H1 (cell line): ENCODE results near the gene ZNF484. TPM values are rescaled to one million over a fixed set of nuclear protein-coding genes. Genes with fewer than 3 reads are reported as not detected.
A peak's percentile ranks its signal among the peaks of the same experiment; 100 is the strongest.

Source experiments
- CTCF ChIA-PET: fragments of 300-600 bp; sonication (Branson Sonifier 250); formaldehyde crosslinking; loops from one replicate; lab custom pipeline; 2021; ENCODE audit not compliant: partially characterized antibody; lab: Charles Lee
- POLR2A ChIA-PET: fragments of 300-600 bp; sonication (Branson Sonifier 250); formaldehyde crosslinking; loops from one replicate; lab custom pipeline; 2021; ENCODE audit warnings: inconsistent platforms; ENCODE audit not compliant: partially characterized antibody; lab: Charles Lee
- DNase-seq, 2 experiments: peaks; one replicate each; pipeline versions ENCODE4 v3.0.0 to v3.0.0-alpha.2; 2010 to 2022; ENCODE audit warnings: low spot score in 2 of 2, low read depth in 1 of 2, mixed read lengths in 1 of 2
- FAIRE-seq: peaks from 2 replicates; lab custom pipeline; 2011; peaks lifted over from hg19 to GRCh38; lab: Jason Lieb, UNC
- H2AFZ ChIP-seq: 2 replicates; pipeline ENCODE4 v1.8.1; 2012; ENCODE audit warnings: low read length, inconsistent platforms
- H2AK5ac ChIP-seq: 2 replicates; pipeline ENCODE4 v1.6.1; 2013; ENCODE audit warnings: low read depth, low read length
- H2BK120ac ChIP-seq: replicated peaks from 2 replicates; pipeline ENCODE3; 2013; ENCODE audit warnings: low read depth, low read length, inconsistent platforms
- H2BK12ac ChIP-seq: 2 replicates; pipeline ENCODE4 v1.6.1; 2013; ENCODE audit warnings: low read depth, low read length
- H2BK15ac ChIP-seq: 2 replicates; pipeline ENCODE4 v1.6.1; 2013; ENCODE audit warnings: low read length
- H2BK20ac ChIP-seq: 2 replicates; pipeline ENCODE4 v1.6.1; 2013; ENCODE audit warnings: low read length
- H2BK5ac ChIP-seq: 2 replicates; pipeline ENCODE4 v1.6.1; 2013; ENCODE audit warnings: low read depth, low read length
- H3K14ac ChIP-seq: 2 replicates; pipeline ENCODE4 v1.6.1; 2013; ENCODE audit warnings: inconsistent platforms; ENCODE audit not compliant: insufficient read length
- H3K18ac ChIP-seq: 2 replicates; pipeline ENCODE4 v1.6.1; 2013; ENCODE audit warnings: low read length; ENCODE audit errors: extremely low read depth
- H3K23ac ChIP-seq: 2 replicates; pipeline ENCODE4 v1.6.1; 2013; ENCODE audit warnings: inconsistent platforms; ENCODE audit not compliant: insufficient read length
- H3K23me2 ChIP-seq: 2 replicates; pipeline ENCODE4 v1.6.1; 2013; ENCODE audit warnings: low read depth, low read length
- H3K27ac ChIP-seq: 2 replicates; pipeline ENCODE4 v1.6.1; 2011; ENCODE audit warnings: low read depth, low read length, inconsistent platforms
- H3K27me3 ChIP-seq, 4 experiments: replicated peaks in 1 of 4; 1 replicate in 1 of 4; 2 replicates in 3 of 4; pipeline versions ENCODE4 v1.6.1 to v1.8.1; 2011 to 2013; ENCODE audit warnings: low read length in 3 of 4, mild to moderate bottlenecking in 3 of 4, inconsistent platforms in 2 of 4, mixed read lengths in 2 of 4, moderate library complexity in 1 of 4; ENCODE audit not compliant: control insufficient read depth in 3 of 4, insufficient read depth in 3 of 4; ENCODE audit errors: extremely low read depth in 1 of 4
- H3K36me3 ChIP-seq, 4 experiments: 2 replicates each; pipeline versions ENCODE4 v1.6.1 to v1.8.1; 2011 to 2013; ENCODE audit warnings: mild to moderate bottlenecking in 4 of 4, low read length in 3 of 4, moderate library complexity in 2 of 4, control low read depth in 1 of 4, inconsistent platforms in 1 of 4; ENCODE audit not compliant: insufficient read depth in 4 of 4, control insufficient read depth in 2 of 4
- H3K4ac ChIP-seq: replicated peaks from 2 replicates; pipeline ENCODE3; 2013; ENCODE audit warnings: low read length, low read depth, mixed read lengths, inconsistent platforms; ENCODE audit not compliant: insufficient read length
- H3K4me1 ChIP-seq, 4 experiments: replicated peaks in 1 of 4; 1 replicate in 1 of 4; 2 replicates in 3 of 4; pipeline versions ENCODE4 v1.6.1 to v1.8.1; 2011 to 2013; ENCODE audit warnings: low read length in 3 of 4, inconsistent platforms in 2 of 4, mixed read lengths in 1 of 4; ENCODE audit not compliant: insufficient read depth in 4 of 4, control insufficient read depth in 3 of 4
- H3K4me2 ChIP-seq, 2 experiments: 2 replicates each; pipeline versions ENCODE4 v1.6.1 to v1.8.1; 2011 to 2013; ENCODE audit warnings: low read depth in 2 of 2, low read length in 2 of 2, control low read depth in 1 of 2, inconsistent platforms in 1 of 2, mild to moderate bottlenecking in 1 of 2; ENCODE audit not compliant: insufficient read depth in 1 of 2
- H3K4me3 ChIP-seq, 4 experiments: fragments of 200-600, 300-600 bp in 1 of 4; sonication (generic), shearing (Covaris generic), sonication (Bioruptor Twin) in 1 of 4; 2 replicates each; pipeline versions ENCODE4 v1.5.1 to v1.8.1; 2011 to 2016; ENCODE audit warnings: low read length in 4 of 4, low read depth in 3 of 4, control low read depth in 2 of 4, inconsistent platforms in 2 of 4, mild to moderate bottlenecking in 2 of 4, mixed read lengths in 1 of 4, moderate library complexity in 1 of 4; ENCODE audit not compliant: insufficient read depth in 2 of 4; ENCODE audit errors: extremely low read depth in 1 of 4
- H3K56ac ChIP-seq: replicated peaks from 2 replicates; pipeline ENCODE3; 2013; ENCODE audit warnings: low read depth, mild to moderate bottlenecking, mixed read lengths, low read length, inconsistent platforms; ENCODE audit not compliant: insufficient read length
- H3K79me1 ChIP-seq: 2 replicates; pipeline ENCODE4 v1.6.1; 2013; ENCODE audit warnings: low read depth, low read length, control low read depth
- H3K79me2 ChIP-seq, 2 experiments: 2 replicates each; pipeline versions ENCODE4 v1.6.1 to v1.8.1; 2012 to 2013; ENCODE audit warnings: low read length in 2 of 2, mild to moderate bottlenecking in 2 of 2, inconsistent platforms in 1 of 2; ENCODE audit not compliant: insufficient read depth in 2 of 2, control insufficient read depth in 1 of 2
- H3K9ac ChIP-seq, 4 experiments: replicated peaks in 1 of 4; 1 replicate in 1 of 4; 2 replicates in 3 of 4; pipeline versions ENCODE4 v1.6.1 to v1.8.1; 2011 to 2013; ENCODE audit warnings: low read depth in 3 of 4, low read length in 3 of 4, control low read depth in 2 of 4, mild to moderate bottlenecking in 2 of 4, moderate library complexity in 2 of 4, inconsistent platforms in 1 of 4; ENCODE audit errors: extremely low read depth in 1 of 4
- H3K9me3 ChIP-seq, 2 experiments: 2 replicates each; pipeline versions ENCODE4 v1.6.1 to v1.8.1; 2012 to 2013; ENCODE audit warnings: mild to moderate bottlenecking in 2 of 2, moderate library complexity in 2 of 2, control low read depth in 1 of 2, inconsistent platforms in 1 of 2, low read depth in 1 of 2, low read length in 1 of 2, mixed read lengths in 1 of 2; ENCODE audit not compliant: insufficient read depth in 2 of 2
- H4K20me1 ChIP-seq, 2 experiments: replicated peaks in 1 of 2; 2 replicates each; pipeline versions ENCODE3 to v1.8.1; 2011 to 2013; ENCODE audit warnings: inconsistent platforms in 2 of 2, low read length in 2 of 2, mild to moderate bottlenecking in 1 of 2; ENCODE audit not compliant: insufficient read depth in 2 of 2, control insufficient read depth in 1 of 2
- H4K5ac ChIP-seq: 2 replicates; pipeline ENCODE4 v1.6.1; 2013; ENCODE audit warnings: low read length, low read depth, mixed read lengths, inconsistent platforms; ENCODE audit not compliant: insufficient read length
- H4K8ac ChIP-seq: 2 replicates; pipeline ENCODE4 v1.8.0; 2013; ENCODE audit warnings: mild to moderate bottlenecking, moderate library complexity, low read length, inconsistent platforms; ENCODE audit not compliant: insufficient read depth; ENCODE audit errors: extremely low read depth
- H4K91ac ChIP-seq: replicated peaks from 2 replicates; pipeline ENCODE3; 2013; ENCODE audit warnings: low read length, mixed read lengths, inconsistent platforms; ENCODE audit not compliant: insufficient read length
- JUN ChIP-seq: IDR thresholded peaks from 2 replicates; pipeline ENCODE4 v1.6.1; 2011; ENCODE audit warnings: low read depth, mild to moderate bottlenecking, improper control_type of control experiment, low read length
- KDM4A ChIP-seq: IDR thresholded peaks from one replicate; pipeline ENCODE4 v1.7.1; 2012; ENCODE audit warnings: low read depth, mild to moderate bottlenecking, moderate library complexity, low read length, inconsistent platforms; ENCODE audit not compliant: severe bottlenecking
- WGBS, 2 experiments: shearing (Covaris generic) in 1 of 2; methylation state at CpG; one replicate each; pipeline versions ENCODE4 v1.1.6 to v1.1.7; 2013 to 2015; ENCODE audit warnings: low lambda C conversion rate in 2 of 2, mixed read lengths in 2 of 2, inconsistent platforms in 1 of 2, low coverage in 1 of 2, missing lambda C conversion rate in 1 of 2; ENCODE audit not compliant: insufficient replicate concordance in 2 of 2, insufficient coverage in 1 of 2, insufficient read length in 1 of 2; ENCODE audit errors: extremely low coverage in 1 of 2, missing lambda C conversion rate in 1 of 2; 5-methylcytosine and 5-hydroxymethylcytosine counted together
- polyA plus RNA-seq, 7 experiments: library from polyadenylated mRNA; depleted of rRNA in 3 of 7; stranded (reverse) in 5 of 7; unstranded in 2 of 7; fragments of >200 nt in 5 of 7; fragments of 200-250 nt in 2 of 7; gene quantifications; 1 replicate in 5 of 7; 2 replicates in 1 of 7; 4 replicates in 1 of 7; pipeline versions ENCODE4 v1.2.1 to v1.2.3, GENCODE V29; 2011 to 2013; ENCODE audit warnings: missing spikeins in 2 of 7, mixed read lengths in 2 of 7
- total RNA-seq: library from RNA; stranded (reverse); fragmentation: NEBNext Ultra II Directional; extraction: Animal tissue kit (Norgen Biotek cat#: 25700); gene quantifications from 2 replicates; pipeline ENCODE4 v1.2.1, GENCODE V29; 2021

ZNF484 gene
- total and polyA plus RNA-seq, 2 of the 8 experiments (the other 6 are each of a cell fraction or from before 2014, with no cell fraction given), result 1.3 to 11.5 TPM

- no peak overlapping the region for H2BK12ac ChIP-seq
- no peak overlapping the region for H2BK15ac ChIP-seq
- H2AK5ac ChIP-seq, result no peak overlapping the region
- no peak overlapping the region for H3K23ac ChIP-seq
- FAIRE-seq, result no peak
- no peak overlapping the region for H3K9ac ChIP-seq
- peaks cover 0 to 3% (median 1%) of the 10 kb centered on the region in 4 experiments; a peak in 3 of 7 replicates for H3K27me3 ChIP-seq
- H3K27ac ChIP-seq, result no peak overlapping the region
- H3K4me1 ChIP-seq, result peaks cover 0 to 14% (median 5%) of the 10 kb centered on the region in 4 experiments; a peak in 4 of 7 replicates
- H4K20me1 ChIP-seq, result no peaks in the 10 kb centered on the region
- no peak for TF ChIP-seq JUN
- TF ChIP-seq KDM4A, result no peak
- H4K91ac ChIP-seq, result no peak overlapping the region
- no peaks in the 10 kb centered on the region; the same call in 1 of the 2 replicates for H3K23me2 ChIP-seq
- no peak overlapping the region for H2BK20ac ChIP-seq
- ChIA-PET CTCF (no interaction called here), POLR2A (interaction anchor here (1.4 kb wide), 1 partner anchor 9 kb away, joined by 3 read pairs; no protein-coding TSS in a partner anchor)
- H2AFZ ChIP-seq, result no peak overlapping the region
- WGBS, 2 experiments, result 92% methylated on average over 5 of the region's 5 CpGs; no CpG with 5 or more reads in 1 of the 2 experiments
- H3K14ac ChIP-seq, result no peak overlapping the region
- DNase-seq, result peak in 1 of 2 experiments; percentile 26
- no peak overlapping the region for H3K4me2 ChIP-seq
- no peak overlapping the region for H2BK120ac ChIP-seq
- H3K79me1 ChIP-seq, result no peaks in the 10 kb centered on the region
- H4K5ac ChIP-seq, result no peak overlapping the region
- H4K8ac ChIP-seq, result no peak overlapping the region
- H3K4me3 ChIP-seq, result no peak overlapping the region
- H3K9me3 ChIP-seq, result no peaks in the 10 kb centered on the region
- H3K56ac ChIP-seq, result no peak overlapping the region
- no peaks in the 10 kb centered on the region for H3K79me2 ChIP-seq
- no peak overlapping the region for H3K4ac ChIP-seq
- H3K36me3 ChIP-seq, result no peaks in the 10 kb centered on the region
- no peak overlapping the region for H2BK5ac ChIP-seq
- H3K18ac ChIP-seq, result no peak overlapping the region
These were observed 10.1 kb upstream of the ZNF484 start for GRCh38 chr9:92887880-92888338.
